Measurements from ENCODE around the gene KCNMA1. TPM values are rescaled to one million over a fixed set of nuclear protein-coding genes. Genes with fewer than 3 reads are reported as not detected.
A peak's percentile ranks its signal among the peaks of the same experiment; 100 is the strongest.
"Not testable (repeated sequence)": the region's sequence is repeated elsewhere in the genome, so short reads cannot be mapped to it uniquely, and the experiment has no call there.

The KCNMA1 gene
- total and polyA plus RNA-seq, 7 donors: 15.3 to 427 (median 256) TPM

GRCh38 chr10:77574438-77574837 is 63.2 kb downstream of the KCNMA1 start:
- 62 to 71% methylated on average over 3 of the region's 3 CpGs for WGBS, 2 donors
- no peaks in the 10 kb centered on the region for H3K27me3 ChIP-seq
- no peak for DNase-seq
- no peak overlapping the region for H3K4me3 ChIP-seq
- no peaks in the 10 kb centered on the region for H3K9me3 ChIP-seq
- TF ChIP-seq EP300 (IDR thresholded peaks at IDR 0.05): no peak
- H3K27ac ChIP-seq: peak overlapping the region in 3 of 4 donors; percentile 26 to 76 (median 69)
- intact Hi-C loops (cut with DNase I): no loop called here
- H3K4me1 ChIP-seq: peaks cover 0 to 62% (median 55%) of the 10 kb centered on the region in 4 donors
- H3K36me3 ChIP-seq: no peaks in the 10 kb centered on the region

- H3K4me3 ChIP-seq; H3K9me3 ChIP-seq; intact Hi-C loops (cut with DNase I); DNase-seq; H3K36me3 ChIP-seq; H3K27me3 ChIP-seq: not testable (repeated sequence)
- 83 to 85% methylated on average over 4 of the region's 4 CpGs for WGBS, 2 donors
- H3K4me1 ChIP-seq: peaks cover 0 to 44% (median 37%) of the 10 kb centered on the region in 4 donors
- peak overlapping the region in 3 of 4 donors; percentile 58 to 78 (median 62) for H3K27ac ChIP-seq
Observed at GRCh38 chr10:77572520-77572919, 65.1 kb downstream of the KCNMA1 start.

GRCh38 chr10:77571490-77571889 is 66.1 kb downstream of the KCNMA1 start:
- Histone ChIP-seq H3K4me3 (no peak overlapping the region), H3K27ac (peak overlapping the region; percentile 43 to 78 (median 60)), H3K9me3 (no peaks in the 10 kb centered on the region), H3K36me3 (no peaks in the 10 kb centered on the region), H3K27me3 (no peaks in the 10 kb centered on the region), H3K4me1 (peaks cover 0 to 45% (median 43%) of the 10 kb centered on the region in 4 donors)
- intact Hi-C loops (cut with DNase I): no loop called here
- 16 to 48% methylated on average over 3 of the region's 3 CpGs for WGBS, 2 donors
- peak; percentile 81 for DNase-seq
- TF ChIP-seq POLR2AphosphoS5 (IDR thresholded peaks at IDR 0.05) (peak in 2 of 4 donors; percentile 50 to 57), CTCF (IDR thresholded peaks at IDR 0.05) (no peak)

GRCh38 chr10:77566914-77567566 is 70.6 kb downstream of the KCNMA1 start:
- Histone ChIP-seq H3K36me3 (no peaks in the 10 kb centered on the region), H3K4me1 (peaks cover 0 to 68% (median 66%) of the 10 kb centered on the region in 4 donors), H3K4me3 (no peak overlapping the region), H3K9me3 (no peaks in the 10 kb centered on the region), H3K27ac (peak overlapping the region in 3 of 4 donors; percentile 73 to 86 (median 78)), H3K27me3 (no peaks in the 10 kb centered on the region)
- 92 to 95% methylated on average over 13 of the region's 13 CpGs for WGBS, 2 donors
- DNase-seq: no peak
- intact Hi-C loops (cut with DNase I): no loop called here
- TF ChIP-seq CTCF (IDR thresholded peaks at IDR 0.05) (no peak), EP300 (IDR thresholded peaks at IDR 0.05) (no peak), POLR2AphosphoS5 (IDR thresholded peaks at IDR 0.05) (no peak), POLR2A (IDR thresholded peaks at IDR 0.05) (no peak)

GRCh38 chr10:77566236-77566635 is 71.4 kb downstream of the KCNMA1 start:
- no peaks in the 10 kb centered on the region for H3K27me3 ChIP-seq
- intact Hi-C loops (cut with DNase I): no loop called here
- WGBS, 2 donors: 78 to 82% methylated on average over 6 of the region's 6 CpGs
- peaks cover 0 to 64% (median 61%) of the 10 kb centered on the region in 4 donors for H3K4me1 ChIP-seq
- H3K36me3 ChIP-seq: no peaks in the 10 kb centered on the region
- DNase-seq: no peak
- H3K4me3 ChIP-seq: no peak overlapping the region
- H3K9me3 ChIP-seq: no peaks in the 10 kb centered on the region
- peak overlapping the region; percentile 46 to 86 (median 76) for H3K27ac ChIP-seq
- no peak for TF ChIP-seq CTCF (IDR thresholded peaks at IDR 0.05)
- TF ChIP-seq EP300 (IDR thresholded peaks at IDR 0.05): no peak
- TF ChIP-seq POLR2AphosphoS5 (IDR thresholded peaks at IDR 0.05): no peak
- TF ChIP-seq POLR2A (IDR thresholded peaks at IDR 0.05): no peak

GRCh38 chr10:77565590-77566023 is 72.0 kb downstream of the KCNMA1 start:
- no peaks in the 10 kb centered on the region for H3K36me3 ChIP-seq
- H3K27me3 ChIP-seq: no peaks in the 10 kb centered on the region
- intact Hi-C loops (cut with DNase I): no loop called here
- no peak for DNase-seq
- H3K9me3 ChIP-seq: no peaks in the 10 kb centered on the region
- H3K4me3 ChIP-seq: no peak overlapping the region
- H3K4me1 ChIP-seq: peaks cover 0 to 60% (median 58%) of the 10 kb centered on the region in 4 donors
- 77 to 88% methylated on average over 4 of the region's 4 CpGs for WGBS, 2 donors
- H3K27ac ChIP-seq: peak overlapping the region; percentile 46 to 86 (median 76)
- TF ChIP-seq EP300 (IDR thresholded peaks at IDR 0.05) (no peak), CTCF (IDR thresholded peaks at IDR 0.05) (no peak), POLR2A (IDR thresholded peaks at IDR 0.05) (no peak), POLR2AphosphoS5 (IDR thresholded peaks at IDR 0.05) (no peak)
